Glomerular visceral epithelial cell (primary cell): Measurements from ENCODE around the gene GNG12.
"Not testable (repeated sequence)": the region's sequence is repeated elsewhere in the genome, so short reads cannot be mapped to it uniquely, and the experiment has no call there.

Experiments
- DNase-seq: peaks from one replicate; pipeline ENCODE4 v3.0.0-alpha.2; 2016; ENCODE audit errors: extremely low spot score

The GNG12 gene

GRCh38 chr1:67733681-67734322 lies 99.5 kb downstream of the GNG12 start:
- no peak for DNase-seq

- no peak for DNase-seq
These were observed 100.5 kb downstream of the GNG12 start for GRCh38 chr1:67732750-67733151.

GRCh38 chr1:67731322-67731721 lies 101.9 kb downstream of the GNG12 start:
- DNase-seq = no peak

- DNase-seq = not testable (repeated sequence)
These were observed 103.0 kb downstream of the GNG12 start for GRCh38 chr1:67730312-67730711.

- no peak for DNase-seq
These were observed 103.4 kb downstream of the GNG12 start for GRCh38 chr1:67729872-67730271.

GRCh38 chr1:67726224-67726623 lies 107.0 kb downstream of the GNG12 start:
- DNase-seq = no peak

- DNase-seq = peak; percentile 94
These were observed 108.2 kb downstream of the GNG12 start for GRCh38 chr1:67724928-67725560.

GRCh38 chr1:67723620-67724019 lies 109.6 kb downstream of the GNG12 start:
- peak; percentile 74 for DNase-seq

GRCh38 chr1:67723126-67723525 lies 110.1 kb downstream of the GNG12 start:
- no peak for DNase-seq

- DNase-seq = peak; percentile 40
These were observed 110.8 kb downstream of the GNG12 start for GRCh38 chr1:67722292-67722944.

- DNase-seq = no peak
These were observed 111.5 kb downstream of the GNG12 start for GRCh38 chr1:67721650-67722291.

GRCh38 chr1:67721112-67721511 lies 112.2 kb downstream of the GNG12 start:
- DNase-seq = no peak

GRCh38 chr1:67719329-67720196 lies 113.7 kb downstream of the GNG12 start:
- DNase-seq = no peak

GRCh38 chr1:67717876-67718275 lies 115.4 kb downstream of the GNG12 start:
- DNase-seq = peak; percentile 43

- peak; percentile 54 for DNase-seq
These were observed 116.5 kb downstream of the GNG12 start for GRCh38 chr1:67716800-67717199.

- DNase-seq = no peak
These were observed 117.4 kb downstream of the GNG12 start for GRCh38 chr1:67715819-67716218.

- peak; percentile 87 for DNase-seq
These were observed 120.0 kb downstream of the GNG12 start for GRCh38 chr1:67713057-67713846.

- DNase-seq = no peak
These were observed 121.4 kb downstream of the GNG12 start for GRCh38 chr1:67711855-67712212.

GRCh38 chr1:67711158-67711854 lies 122.0 kb downstream of the GNG12 start:
- no peak for DNase-seq

- peak; percentile 40 for DNase-seq
These were observed 122.8 kb downstream of the GNG12 start for GRCh38 chr1:67710417-67710816.
